GM13977 (cell line): Measurements from ENCODE around the gene GDPGP1.
"Not testable (repeated sequence)": the region's sequence is repeated elsewhere in the genome, so short reads cannot be mapped to it uniquely, and the experiment has no call there.

ENCODE experiments used
- DNase-seq: peaks from one replicate; pipeline ENCODE4 v3.0.0; 2012; ENCODE audit warnings: low spot score
- CTCF ChIP-seq: IDR thresholded peaks from 2 replicates; pipeline ENCODE4 v1.5.1; 2012; ENCODE audit warnings: mild to moderate bottlenecking, control low read depth; ENCODE audit not compliant: insufficient read depth; ENCODE audit errors: extremely low read depth, missing control alignments
- in situ Hi-C: fragments of 300-500 bp; cut with MboI; formaldehyde crosslinking; loops from one replicate; pipeline ENCODE4 v1.12.0; 2022; ENCODE audit warnings: low sequenced_read_pairs, low pct_unique_long_range_greater_than_20kb, mixed read lengths, inconsistent platforms; ENCODE audit not compliant: unreplicated experiment

GDPGP1 gene

GRCh38 chr15:90287946-90288345, 53.9 kb downstream of the GDPGP1 start:
- in situ Hi-C loops, result no loop called here
- no peak for TF ChIP-seq CTCF
- no peak for DNase-seq

GRCh38 chr15:90291679-90292356, 57.8 kb downstream of the GDPGP1 start:
- in situ Hi-C loops, result no loop called here
- peak; percentile 38 for DNase-seq
- no peak for TF ChIP-seq CTCF

GRCh38 chr15:90293040-90293810, 59.2 kb downstream of the GDPGP1 start:
- in situ Hi-C loops, result not testable (repeated sequence)
- TF ChIP-seq CTCF, result peak; percentile 92
- DNase-seq, result peak; percentile 50

GRCh38 chr15:90294159-90294558, 60.1 kb downstream of the GDPGP1 start:
- in situ Hi-C loops, result no loop called here
- DNase-seq, result no peak
- TF ChIP-seq CTCF, result no peak

GRCh38 chr15:90294601-90295269, 60.7 kb downstream of the GDPGP1 start:
- no peak for TF ChIP-seq CTCF
- in situ Hi-C loops, result no loop called here
- DNase-seq, result no peak

- in situ Hi-C loops, result no loop called here
- TF ChIP-seq CTCF, result no peak
- DNase-seq, result no peak
Measured at GRCh38 chr15:90295270-90295648, 61.2 kb downstream of the GDPGP1 start.
